ENCODE measurements around the gene BBS9. TPM values are rescaled to one million over a fixed set of nuclear protein-coding genes. Genes with fewer than 3 reads are reported as not detected.

The BBS9 gene
- total RNA-seq, 1 experiment from 2014 or later: 26.4 TPM

- no peak overlapping the region for H2AK5ac ChIP-seq (ENCODE audit: insufficient read length, low read length)
- H4K5ac ChIP-seq (ENCODE audit: insufficient read length, low read depth, low read length): no peak overlapping the region
- no peak overlapping the region for H3K23ac ChIP-seq (ENCODE audit: insufficient read length, low read depth, low read length)
- no peaks in the 10 kb centered on the region for H3K27me3 Mint-ChIP-seq (ENCODE audit: low read depth)
- DNase-seq: no peak
- no peaks in the 10 kb centered on the region for H4K20me1 ChIP-seq (ENCODE audit: control insufficient read depth, insufficient read depth, insufficient read length)
- no peak overlapping the region for H3K14ac ChIP-seq (ENCODE audit: insufficient read depth, low read length)
- H3K27ac ChIP-seq (ENCODE audit: insufficient read length, low read depth, low read length): no peak overlapping the region
- no peak overlapping the region for H2BK5ac ChIP-seq (ENCODE audit: insufficient read length, low read length)
- H3K27me3 ChIP-seq (ENCODE audit: insufficient read depth, low read length): no peaks in the 10 kb centered on the region
- no peaks in the 10 kb centered on the region for H3K23me2 ChIP-seq (ENCODE audit: insufficient read length, low read depth, low read length, poor library complexity, severe bottlenecking)
- H2BK120ac ChIP-seq (ENCODE audit: low read depth, low read length, poor library complexity, severe bottlenecking): no peak overlapping the region
- H2BK12ac ChIP-seq (ENCODE audit: insufficient read length, low read depth, low read length): no peak overlapping the region
- H2AFZ ChIP-seq (ENCODE audit: low read length): no peak overlapping the region
- H3K4me1 ChIP-seq (ENCODE audit: insufficient read depth, low read length): no peaks in the 10 kb centered on the region; the same call in 1 of the 2 replicates
- H3K27ac Mint-ChIP-seq: peak overlapping the region in 2 of 3 experiments; percentile 39 to 44; a peak in 1 of 7 replicates
- H3K18ac ChIP-seq (ENCODE audit: insufficient read length, low read depth, low read length): no peak overlapping the region
- H3T11ph ChIP-seq (ENCODE audit: low read length): no peak overlapping the region
- no peaks in the 10 kb centered on the region for H3K9me3 Mint-ChIP-seq
- H3K79me2 ChIP-seq (ENCODE audit: insufficient read depth, low read length): no peaks in the 10 kb centered on the region
- H3K36me3 Mint-ChIP-seq (ENCODE audit: insufficient read depth in 1 of 3, low read depth in 3 of 3): no peaks in the 10 kb centered on the region
- H3K4me1 Mint-ChIP-seq: peaks cover 8 to 9% of the 10 kb centered on the region in 2 experiments
- TF ChIP-seq, protein P1, sequence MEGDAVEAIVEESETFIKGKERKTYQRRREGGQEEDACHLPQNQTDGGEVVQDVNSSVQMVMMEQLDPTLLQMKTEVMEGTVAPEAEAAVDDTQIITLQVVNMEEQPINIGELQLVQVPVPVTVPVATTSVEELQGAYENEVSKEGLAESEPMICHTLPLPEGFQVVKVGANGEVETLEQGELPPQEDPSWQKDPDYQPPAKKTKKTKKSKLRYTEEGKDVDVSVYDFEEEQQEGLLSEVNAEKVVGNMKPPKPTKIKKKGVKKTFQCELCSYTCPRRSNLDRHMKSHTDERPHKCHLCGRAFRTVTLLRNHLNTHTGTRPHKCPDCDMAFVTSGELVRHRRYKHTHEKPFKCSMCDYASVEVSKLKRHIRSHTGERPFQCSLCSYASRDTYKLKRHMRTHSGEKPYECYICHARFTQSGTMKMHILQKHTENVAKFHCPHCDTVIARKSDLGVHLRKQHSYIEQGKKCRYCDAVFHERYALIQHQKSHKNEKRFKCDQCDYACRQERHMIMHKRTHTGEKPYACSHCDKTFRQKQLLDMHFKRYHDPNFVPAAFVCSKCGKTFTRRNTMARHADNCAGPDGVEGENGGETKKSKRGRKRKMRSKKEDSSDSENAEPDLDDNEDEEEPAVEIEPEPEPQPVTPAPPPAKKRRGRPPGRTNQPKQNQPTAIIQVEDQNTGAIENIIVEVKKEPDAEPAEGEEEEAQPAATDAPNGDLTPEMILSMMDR (conservative IDR thresholded peaks at IDR 0.05): no peak
- H2BK15ac ChIP-seq (ENCODE audit: low read depth, low read length): no peak overlapping the region
- H2BK20ac ChIP-seq (ENCODE audit: low read depth, low read length, poor library complexity, severe bottlenecking): no peak overlapping the region
- H3K4ac ChIP-seq (ENCODE audit: low read depth, low read length): no peak overlapping the region
- H3K79me1 ChIP-seq (ENCODE audit: insufficient read depth, low read depth, low read length, poor library complexity, severe bottlenecking): peaks cover 2% of the 10 kb centered on the region
- no CpG with 5 or more reads among the region's 6 CpGs for WGBS (ENCODE audit: extremely low coverage, insufficient read length, low lambda C conversion rate)
- H3K9me3 ChIP-seq (ENCODE audit: control insufficient read depth, low read depth, low read length): no peaks in the 10 kb centered on the region
- no peak overlapping the region for H4K8ac ChIP-seq (replicated peaks; ENCODE audit: insufficient read length, low read depth, low read length)
- no peak overlapping the region for H3K4me2 ChIP-seq (ENCODE audit: insufficient read depth, insufficient read length, low read length)
- no peak overlapping the region for H3K9ac ChIP-seq (ENCODE audit: extremely low read depth, insufficient read length, low read length)
- no peak overlapping the region for H3K4me3 Mint-ChIP-seq
- H4K91ac ChIP-seq (ENCODE audit: insufficient read length, low read depth, low read length): no peak overlapping the region
- H3K56ac ChIP-seq (ENCODE audit: insufficient read length, low read depth, low read length): no peak overlapping the region
These were observed 374.9 kb downstream of the BBS9 start for GRCh38 chr7:33504266-33504665.
